Cerebellar cortex (tissue), 1 donor: ENCODE measurements around the gene PSME3.

Experiments used
- DNase-seq: peaks from one replicate; pipeline ENCODE4 v3.0.0-alpha.2; 2015; ENCODE audit warnings: low spot score

Gene PSME3, protein sequence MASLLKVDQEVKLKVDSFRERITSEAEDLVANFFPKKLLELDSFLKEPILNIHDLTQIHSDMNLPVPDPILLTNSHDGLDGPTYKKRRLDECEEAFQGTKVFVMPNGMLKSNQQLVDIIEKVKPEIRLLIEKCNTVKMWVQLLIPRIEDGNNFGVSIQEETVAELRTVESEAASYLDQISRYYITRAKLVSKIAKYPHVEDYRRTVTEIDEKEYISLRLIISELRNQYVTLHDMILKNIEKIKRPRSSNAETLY

DNA sequence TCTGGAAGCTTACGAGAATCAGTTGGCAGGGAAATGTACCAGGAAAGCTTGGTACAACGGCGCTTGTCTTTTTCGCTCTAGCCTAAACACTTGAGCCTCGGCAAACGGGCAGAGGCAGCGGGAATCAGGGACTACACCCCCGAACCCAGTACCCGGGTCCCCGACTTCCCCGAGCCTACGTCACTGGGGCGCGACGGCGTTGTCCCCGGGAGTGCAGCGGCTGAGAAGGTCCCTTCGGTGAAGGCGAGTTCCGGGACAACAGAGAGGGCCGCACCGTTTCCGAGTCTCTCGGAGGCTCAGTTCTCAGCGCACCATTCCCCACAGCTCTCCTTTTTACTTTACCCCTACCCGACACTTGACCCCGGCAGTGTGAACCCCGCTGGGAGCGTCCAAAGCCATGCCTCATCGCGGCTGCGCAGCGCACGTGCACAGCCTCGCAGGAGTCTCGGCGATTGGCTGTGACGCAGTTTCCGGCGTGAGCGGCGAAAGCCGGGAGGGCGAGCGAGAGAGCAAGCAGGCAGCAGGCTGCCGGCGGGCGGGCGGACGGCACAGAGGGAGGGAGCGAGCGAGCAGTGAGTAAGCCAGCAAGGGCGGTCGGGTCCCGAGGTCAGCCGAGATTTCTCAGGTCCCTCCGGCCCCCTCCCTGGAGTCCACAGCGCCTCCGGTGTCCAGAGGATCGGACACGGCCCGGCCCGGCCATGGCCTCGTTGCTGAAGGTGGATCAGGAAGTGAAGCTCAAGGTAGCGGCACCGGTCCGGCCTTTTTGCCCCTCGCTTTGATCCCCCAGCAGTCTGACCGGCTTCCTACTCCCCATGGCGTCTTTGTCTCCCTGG, at the start of gene PSME3:
TSS of gene PSME3 (plus strand) at position 464 of the 833 bp plus-strand sequence. CDS start at position 699, 235 bp downstream.
- peak; percentile 90 for DNase-seq

- DNase-seq = no peak
These were observed 49.4 kb upstream of the PSME3 start for GRCh38 chr17:42783791-42784138.

GRCh38 chr17:42784409-42784808, 48.8 kb upstream of the PSME3 start:
- no peak for DNase-seq

GRCh38 chr17:42784811-42785592, 48.2 kb upstream of the PSME3 start:
- DNase-seq = no peak

DNA sequence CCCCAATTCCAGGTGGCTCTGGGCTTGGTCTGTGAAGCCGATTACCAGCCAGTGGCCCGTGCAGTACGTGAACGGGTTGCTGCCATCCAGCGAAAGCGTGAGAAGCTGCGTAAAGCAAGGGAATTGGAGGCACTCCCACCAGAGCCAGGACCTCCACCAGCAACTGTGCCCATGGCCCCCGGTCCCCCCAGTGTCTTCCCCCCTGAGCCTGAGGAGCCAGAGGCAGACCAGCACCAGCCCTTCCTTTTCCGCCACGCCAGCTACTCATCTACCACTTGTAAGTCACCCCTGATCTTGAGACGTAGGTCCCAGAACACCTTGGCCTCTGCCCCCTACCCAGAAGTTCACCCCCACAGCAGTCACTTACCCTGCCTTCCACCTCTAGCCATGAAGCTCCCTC, 45.9 kb upstream of the PSME3 start:
- DNase-seq = no peak

DNA sequence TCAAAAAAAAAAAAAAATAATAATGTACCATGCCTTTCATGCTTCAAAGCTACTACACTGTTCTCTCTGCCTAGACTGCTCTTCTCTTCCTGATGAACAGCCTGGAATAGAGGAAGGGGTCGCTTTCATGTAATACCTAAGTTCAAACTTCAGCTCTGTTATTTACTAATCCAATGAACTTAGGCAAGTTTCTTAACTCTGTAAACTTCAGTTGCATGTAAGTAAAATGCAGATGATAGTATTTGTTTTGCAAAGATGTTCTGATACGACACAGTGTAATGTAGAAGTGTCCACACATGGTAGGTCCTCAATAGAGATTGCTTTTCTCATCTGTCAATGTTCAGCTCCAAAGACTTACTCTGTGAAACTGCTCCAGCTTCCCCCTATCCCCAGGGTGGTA, 41.2 kb upstream of the PSME3 start:
- no peak for DNase-seq

DNA sequence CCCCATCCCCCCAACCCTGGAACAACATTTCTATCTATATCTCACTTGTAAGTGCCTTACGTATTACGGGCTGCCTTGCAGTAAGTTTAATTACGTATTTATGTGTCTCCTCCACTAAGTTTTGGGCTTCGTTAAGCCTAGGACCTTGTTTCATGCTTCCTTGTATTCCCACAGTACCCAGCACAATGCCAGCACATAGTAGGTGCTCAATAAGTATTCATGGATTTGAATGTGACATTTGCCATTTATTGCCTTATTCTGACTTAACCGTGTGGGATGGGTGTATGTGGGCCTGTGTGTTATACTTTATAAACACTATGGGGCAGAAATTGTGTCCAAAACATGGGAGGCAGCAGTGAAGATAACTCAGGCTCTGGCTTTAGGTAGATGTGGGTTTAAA, 40.7 kb upstream of the PSME3 start:
- no peak for DNase-seq

- no peak for DNase-seq
These were observed 38.1 kb upstream of the PSME3 start for GRCh38 chr17:42795061-42795460.

GRCh38 chr17:42795465-42795864, 37.7 kb upstream of the PSME3 start:
- no peak for DNase-seq

- DNase-seq = no peak
These were observed 37.0 kb upstream of the PSME3 start for GRCh38 chr17:42796066-42796758.

DNA sequence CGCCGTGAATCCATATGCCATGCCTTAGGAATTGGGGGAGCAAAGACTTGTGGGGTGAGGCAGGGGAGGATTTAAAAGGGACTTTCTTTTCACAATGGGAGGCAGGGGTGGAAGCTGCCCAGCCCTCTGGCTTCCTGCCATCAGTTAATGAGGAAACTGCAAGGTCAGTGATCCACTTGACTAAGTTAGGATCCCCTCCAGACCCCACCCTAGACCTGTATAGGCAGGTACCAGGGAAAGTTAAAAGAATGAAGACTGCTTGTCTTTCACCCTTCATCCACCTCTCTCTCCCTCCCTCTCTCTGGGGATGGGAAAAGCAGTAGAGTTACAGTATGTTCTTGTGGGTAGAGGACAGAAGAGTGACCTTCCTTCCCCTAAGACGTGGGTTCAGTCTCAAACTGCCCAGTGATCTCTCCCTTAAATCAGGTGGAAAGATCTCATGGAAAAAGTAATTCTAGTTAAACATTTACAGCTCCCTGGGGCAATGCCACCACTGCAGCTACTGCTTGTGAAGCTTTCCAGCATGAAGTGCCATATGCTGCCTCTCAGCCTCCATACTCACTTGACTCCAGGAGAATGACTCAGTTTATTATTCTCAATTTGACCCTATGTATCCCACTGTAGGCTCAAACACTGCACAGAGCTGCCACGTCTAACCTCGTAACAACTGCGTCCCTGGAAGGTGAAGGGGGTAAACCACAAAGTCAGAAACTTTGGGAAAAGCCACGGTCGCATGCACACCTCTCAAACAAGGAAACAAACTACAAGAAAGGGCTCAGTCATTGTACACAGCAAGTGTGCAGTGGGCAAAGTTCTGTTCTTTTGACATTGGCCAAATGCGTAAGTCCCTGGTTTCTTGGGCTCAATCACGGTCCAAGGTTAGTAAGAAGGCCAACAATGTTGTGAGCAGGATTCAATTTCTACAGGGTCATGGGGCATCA, 35.9 kb upstream of the PSME3 start:
- no peak for DNase-seq

DNA sequence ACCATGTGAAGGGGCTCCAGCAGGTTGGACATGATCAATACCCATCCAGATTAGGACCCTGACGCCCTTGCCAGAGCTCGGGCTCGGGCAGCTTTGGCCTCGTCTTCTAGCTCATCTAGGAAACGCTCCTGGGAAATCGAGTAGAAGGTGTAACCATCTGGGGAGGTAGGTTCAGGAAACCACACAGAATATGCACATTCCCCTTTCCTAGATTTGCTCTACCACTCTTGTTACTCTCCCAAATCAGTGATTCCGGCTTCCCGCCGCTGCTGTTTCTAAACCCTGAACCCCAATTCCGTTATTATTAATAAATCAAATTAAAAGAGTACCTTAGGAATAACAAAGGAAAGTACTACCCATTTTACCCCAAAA, 35.2 kb upstream of the PSME3 start:
- DNase-seq = no peak

DNA sequence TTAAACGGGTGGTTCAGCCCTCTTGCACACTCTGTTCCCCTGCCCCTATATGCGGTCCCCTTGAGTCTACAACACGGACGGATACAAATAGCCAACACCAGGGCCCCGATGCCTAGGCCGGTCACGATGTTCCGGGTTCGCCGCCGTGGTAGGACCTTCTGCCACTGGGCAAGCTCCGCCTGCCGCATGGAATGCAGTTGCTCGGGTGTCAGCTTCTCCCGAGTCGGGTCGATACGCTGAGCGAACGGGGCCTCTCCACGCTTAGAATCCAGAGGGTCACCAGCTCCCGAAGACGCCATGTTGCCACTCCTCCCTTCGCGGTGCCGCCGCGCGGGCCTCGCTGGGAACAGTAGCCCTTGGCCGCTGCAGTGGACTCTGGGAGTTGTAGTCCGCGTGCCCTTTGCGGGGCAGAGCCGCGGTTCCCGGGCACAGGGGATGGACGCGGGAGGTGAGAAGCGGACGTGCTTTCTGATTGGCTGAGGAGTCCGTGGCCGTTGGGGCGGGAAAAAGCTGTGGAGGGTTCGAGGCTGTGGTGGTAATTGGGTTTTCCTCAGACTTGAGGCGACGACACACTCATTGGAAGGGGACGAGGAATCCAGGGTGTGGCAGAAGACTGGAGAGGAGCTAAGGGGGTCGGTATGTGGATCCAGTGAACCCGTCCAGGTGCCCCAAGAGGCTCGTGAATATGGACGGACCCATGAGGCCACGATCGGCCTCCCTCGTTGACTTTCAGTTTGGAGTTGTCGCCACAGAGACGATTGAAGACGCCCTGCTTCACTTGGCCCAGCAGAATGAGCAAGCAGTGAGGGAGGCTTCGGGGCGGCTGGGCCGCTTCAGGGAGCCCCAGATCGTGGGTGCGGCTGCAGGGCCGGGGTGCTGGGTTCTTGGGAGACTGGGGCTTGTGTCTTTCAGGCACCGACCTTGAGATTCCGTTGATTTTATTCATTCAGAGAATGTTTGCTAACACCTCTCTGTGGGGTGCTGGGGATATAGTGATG, 34.5 kb upstream of the PSME3 start, which contains the start of the genes CNTD1 and COA3:
TSS of gene CNTD1 (plus strand) at position 479 of the 998 bp plus-strand sequence. CDS start at position 686, 207 bp downstream.
TSS of gene COA3 (minus strand) at position 322 of the 998 bp plus-strand sequence. CDS start at position 299, 23 bp downstream.
- DNase-seq = peak; percentile 89

- no peak for DNase-seq
These were observed 29.9 kb upstream of the PSME3 start for GRCh38 chr17:42803074-42803883.

- DNase-seq = no peak
These were observed 28.3 kb upstream of the PSME3 start for GRCh38 chr17:42804918-42805367.

GRCh38 chr17:42806249-42806648, 26.9 kb upstream of the PSME3 start:
- no peak for DNase-seq

DNA sequence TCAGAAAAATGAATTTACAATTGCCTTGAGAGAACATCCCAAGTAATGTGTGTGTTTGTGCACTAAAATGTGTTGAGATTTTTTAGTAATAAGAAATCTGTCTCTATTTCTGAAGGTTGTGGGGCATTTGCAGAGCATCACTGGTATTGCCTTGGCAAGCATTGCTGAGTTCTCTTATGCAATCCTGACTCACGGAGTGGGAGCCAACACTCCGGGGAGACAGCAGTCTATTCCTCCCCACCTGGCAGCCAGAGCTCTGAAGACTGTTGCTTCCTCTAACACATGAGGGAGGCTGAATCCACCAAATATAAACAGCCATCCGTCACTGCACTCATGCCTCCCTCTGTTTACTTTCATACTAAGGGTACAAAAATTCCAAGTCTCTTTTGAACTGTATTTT, 23.9 kb upstream of the PSME3 start:
- peak; percentile 63 for DNase-seq

- DNase-seq = no peak
These were observed 18.4 kb upstream of the PSME3 start for GRCh38 chr17:42814633-42815399.
